RWPE1 (cell line): ENCODE measurements around the gene C21orf91.

Experiments
- CTCF ChIA-PET: fragments of 350-600 bp; sonication (Branson Sonifier 250); formaldehyde crosslinking; extraction: SDS; loops from one replicate; lab custom pipeline; 2021; lab: Yijun Ruan, JAX
- POLR2A ChIA-PET: fragments of 400-600 bp; formaldehyde crosslinking; extraction: SDS; loops from one replicate; lab custom pipeline; 2020; ENCODE audit warnings: antibody characterized with exemption; ENCODE audit not compliant: low non-redundant PET; lab: Yijun Ruan, JAX
- DNase-seq: peaks from one replicate; pipeline ENCODE4 v3.0.0; 2012; ENCODE audit warnings: low spot score
- H3K27ac ChIP-seq: fragments of 450-650 bp; 2 replicates; pipeline ENCODE4 v1.5.1; 2017
- CTCF ChIP-seq: fragments of 450-650 bp; conservative IDR thresholded peaks from 2 replicates; pipeline ENCODE4 v1.5.1; 2017; ENCODE audit warnings: low read depth, mild to moderate bottlenecking

The C21orf91 gene

DNA sequence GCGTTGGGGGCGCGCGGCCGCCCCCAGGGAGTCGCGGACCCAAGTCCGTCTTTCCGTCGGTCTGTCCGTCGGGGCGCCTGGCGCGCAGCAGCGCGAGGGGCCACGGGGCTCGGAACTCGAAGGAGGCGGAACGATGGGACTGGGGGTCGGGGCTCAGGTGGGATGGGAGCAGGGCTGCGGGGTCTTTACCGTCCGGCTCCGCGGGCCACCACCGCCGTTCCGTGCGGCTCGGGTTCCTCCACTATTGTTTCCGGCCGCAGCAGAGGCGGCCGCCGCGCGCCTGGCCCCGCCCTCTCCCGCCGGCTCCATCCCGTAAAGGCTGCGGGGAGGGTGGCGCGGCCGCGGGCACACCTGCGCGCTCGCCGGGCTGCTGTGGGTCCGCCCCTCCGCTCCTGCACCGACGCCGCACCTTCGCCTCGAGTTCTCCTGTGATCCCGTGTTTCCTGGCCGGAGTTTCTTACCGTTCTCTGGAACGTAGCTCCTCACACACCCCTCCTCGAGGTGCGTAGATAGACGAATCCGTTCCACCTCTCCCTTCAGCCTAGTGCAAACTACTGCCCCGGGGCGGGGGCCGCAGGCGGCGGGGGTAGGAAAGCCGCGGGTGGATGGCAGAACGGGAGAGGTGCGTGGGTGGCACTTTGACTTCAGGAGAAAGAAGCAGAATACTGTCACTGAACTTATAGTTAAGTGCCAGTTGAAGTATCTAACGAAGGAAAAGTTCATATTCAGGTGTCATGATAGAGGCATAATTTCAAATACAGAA lies at the start of gene C21orf91:
Gene C21orf91 (minus strand): TSS at position 243 of the 763 bp plus-strand sequence. CDS start 1,038 bp downstream, outside the sequence.
- CTCF ChIA-PET, result no interaction called here

DNA sequence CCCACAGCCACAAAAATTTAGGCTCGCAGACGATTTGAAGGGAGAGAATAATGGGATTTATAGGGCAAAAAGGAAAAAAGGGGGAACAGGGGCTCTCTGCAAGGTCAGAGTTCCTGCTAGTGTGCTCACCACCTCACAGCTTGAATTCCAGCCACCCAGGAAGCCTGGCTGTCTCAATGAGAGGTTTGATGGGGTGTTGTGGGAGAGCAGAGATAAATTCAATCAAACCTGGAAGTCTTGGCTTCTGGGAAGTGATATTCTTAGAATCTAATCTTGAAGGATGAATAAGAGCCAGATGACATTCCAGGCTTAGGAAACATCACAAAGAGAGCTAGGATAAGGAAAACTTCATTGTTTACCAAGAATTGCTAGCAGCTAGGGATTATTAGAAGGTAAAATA lies 47.4 kb upstream of the C21orf91 start:
- no peak for TF ChIP-seq CTCF
- ChIA-PET CTCF (no interaction called here), POLR2A (no interaction called here)
- no peak overlapping the region for H3K27ac ChIP-seq
- no peak for DNase-seq

More for the DNA sequence above, at the start of gene C21orf91:
- TF ChIP-seq CTCF, result no peak
- DNase-seq, result peak; percentile 86
- H3K27ac ChIP-seq, result peak within 1 kb of the TSS; percentile 86
- POLR2A ChIA-PET, result interaction anchor here (0.5 kb wide), 1 partner anchor 104 kb away, joined by 3 read pairs; no protein-coding TSS in a partner anchor

GRCh38 chr21:17859661-17860060 lies 40.5 kb upstream of the C21orf91 start:
- DNase-seq, result no peak
- no peak overlapping the region for H3K27ac ChIP-seq
- CTCF ChIA-PET, result no interaction called here
- POLR2A ChIA-PET, result no interaction called here
- no peak for TF ChIP-seq CTCF

DNA sequence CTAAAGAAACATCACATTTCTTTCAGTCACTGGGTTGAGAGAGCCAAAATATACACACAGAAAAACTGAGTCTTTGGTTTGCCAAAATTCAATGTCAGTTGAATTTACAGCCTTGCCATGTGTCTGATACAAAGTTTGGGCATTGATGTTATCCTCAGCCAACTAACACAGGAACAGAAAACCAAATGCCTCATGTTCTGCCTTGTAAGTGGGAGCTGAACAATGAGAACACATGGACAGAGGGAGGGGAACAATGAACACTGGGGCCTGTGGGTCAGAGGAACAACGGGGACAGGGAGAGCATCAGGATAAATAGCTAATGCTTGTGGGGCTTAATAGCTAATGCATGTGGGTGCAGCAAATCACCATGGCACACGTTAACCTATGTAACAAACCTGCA lies 39.6 kb upstream of the C21orf91 start:
- no peak for DNase-seq
- POLR2A ChIA-PET, result no interaction called here
- no peak overlapping the region for H3K27ac ChIP-seq
- TF ChIP-seq CTCF, result no peak
- CTCF ChIA-PET, result interaction anchor here (0.5 to 0.7 kb wide), 3 partner anchors 12 to 33 kb away, joined by 3 to 4 read pairs (median 3); no protein-coding TSS in a partner anchor

DNA sequence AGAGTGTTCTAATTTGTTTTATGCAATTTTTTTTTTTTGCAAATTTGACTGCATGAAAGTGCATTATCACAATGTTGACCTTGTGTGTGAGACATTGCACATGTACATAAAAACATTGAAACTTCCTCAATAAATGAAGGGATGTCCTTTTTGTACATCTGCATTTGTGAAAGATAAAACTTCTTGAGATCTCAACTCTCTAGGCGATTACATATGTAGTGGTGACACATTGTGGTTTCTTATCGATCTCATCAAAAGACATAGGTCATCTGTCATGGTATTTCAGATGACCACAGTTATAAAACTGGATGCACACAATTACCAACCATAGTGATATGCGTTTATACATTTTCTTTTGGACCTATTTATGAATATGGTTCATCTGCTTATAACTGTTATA lies 35.6 kb upstream of the C21orf91 start:
- ChIA-PET CTCF (no interaction called here), POLR2A (no interaction called here)
- H3K27ac ChIP-seq, result no peak overlapping the region
- DNase-seq, result no peak
- TF ChIP-seq CTCF, result no peak

GRCh38 chr21:17853393-17854275 lies 34.5 kb upstream of the C21orf91 start:
- no peak for TF ChIP-seq CTCF
- no peak for DNase-seq
- POLR2A ChIA-PET, result no interaction called here
- CTCF ChIA-PET, result no interaction called here
- no peak overlapping the region for H3K27ac ChIP-seq
